Femur (tissue), 1 donor: Measurements from ENCODE around the gene NFE2L2.
"Not testable (repeated sequence)": the region's sequence is repeated elsewhere in the genome, so short reads cannot be mapped to it uniquely, and the experiment has no call there.

ENCODE experiments used
- DNase-seq: peaks from one replicate; pipeline ENCODE4 v3.0.0-alpha.2; 2017

NFE2L2 gene

GRCh38 chr2:177264693-177265587 lies at the start of gene NFE2L2:
TSS of gene NFE2L2 (minus strand) at chr2:177264727. CDS start at chr2:177264576, 151 bp downstream.
- DNase-seq = peak; percentile 97

- DNase-seq = no peak
Measured at GRCh38 chr2:177314194-177314593, 49.7 kb upstream of the NFE2L2 start.

- no peak for DNase-seq
Measured at GRCh38 chr2:177313162-177313781, 48.7 kb upstream of the NFE2L2 start.

- DNase-seq = no peak
Measured at GRCh38 chr2:177312562-177312961, 48.0 kb upstream of the NFE2L2 start.

- DNase-seq = not testable (repeated sequence)
Measured at GRCh38 chr2:177309672-177310309, 45.3 kb upstream of the NFE2L2 start.

- DNase-seq = no peak
Measured at GRCh38 chr2:177306550-177306949, 42.0 kb upstream of the NFE2L2 start.

- DNase-seq = no peak
Measured at GRCh38 chr2:177303939-177304338, 39.4 kb upstream of the NFE2L2 start.

GRCh38 chr2:177302552-177302951 lies 38.0 kb upstream of the NFE2L2 start:
- DNase-seq = no peak

GRCh38 chr2:177298191-177298590 lies 33.7 kb upstream of the NFE2L2 start:
- no peak for DNase-seq

- no peak for DNase-seq
Measured at GRCh38 chr2:177296040-177296439, 31.5 kb upstream of the NFE2L2 start.

- DNase-seq = no peak
Measured at GRCh38 chr2:177295484-177295883, 31.0 kb upstream of the NFE2L2 start.

- no peak for DNase-seq
Measured at GRCh38 chr2:177291701-177292100, 27.2 kb upstream of the NFE2L2 start.

- no peak for DNase-seq
Measured at GRCh38 chr2:177289824-177290628, 25.5 kb upstream of the NFE2L2 start.

- no peak for DNase-seq
Measured at GRCh38 chr2:177287814-177288213, 23.3 kb upstream of the NFE2L2 start.

GRCh38 chr2:177285892-177286715 lies 21.6 kb upstream of the NFE2L2 start:
- DNase-seq = no peak

GRCh38 chr2:177284531-177284930 lies 20.0 kb upstream of the NFE2L2 start:
- DNase-seq = no peak

GRCh38 chr2:177283906-177284305 lies 19.4 kb upstream of the NFE2L2 start:
- DNase-seq = no peak

- no peak for DNase-seq
Measured at GRCh38 chr2:177282787-177283572, 18.5 kb upstream of the NFE2L2 start.

- DNase-seq = no peak
Measured at GRCh38 chr2:177282181-177282641, 17.7 kb upstream of the NFE2L2 start.

- no peak for DNase-seq
Measured at GRCh38 chr2:177281400-177282180, 17.1 kb upstream of the NFE2L2 start.
